Measurements from ENCODE around the gene FGG. TPM values are rescaled to one million over a fixed set of nuclear protein-coding genes. Genes with fewer than 3 reads are reported as not detected.

The FGG gene
- total and polyA plus RNA-seq, 2 of the 13 experiments (the other 11 are each of a cell fraction or from before 2014, with no cell fraction given) = 1,037 to 2,423 TPM

DNA sequence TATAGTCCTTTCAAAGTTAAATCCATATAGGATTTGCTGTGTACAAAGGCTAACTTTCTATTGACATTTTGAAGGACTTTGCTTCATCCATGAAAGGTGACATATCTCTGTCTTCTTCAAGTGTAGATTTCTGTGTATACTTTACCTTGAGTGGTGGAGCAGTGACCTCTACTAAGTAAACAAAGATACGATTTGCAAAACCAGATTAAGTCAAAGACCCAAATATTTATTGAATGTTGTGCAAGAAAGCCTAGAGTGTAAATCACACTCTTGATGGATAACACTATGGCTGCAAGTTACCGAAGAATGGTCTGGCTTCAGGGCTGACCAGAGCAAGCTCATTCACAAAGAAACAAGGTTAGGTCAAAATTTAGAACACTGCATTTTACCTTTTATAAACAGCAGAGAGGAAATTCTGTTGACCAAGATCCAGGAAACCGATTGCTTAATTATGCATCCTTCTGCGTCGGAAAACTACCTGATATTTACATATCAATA is 5.4 kb upstream of the FGG start (continued):
- TF ChIP-seq JDP2 (CRISPR knock-in tag; IDR thresholded peaks at IDR 0.05; ENCODE audit: borderline replicate concordance) = peak; percentile 79; the same call in 1 of the 2 replicates
- TF ChIP-seq PRDM10 (CRISPR knock-in tag; IDR thresholded peaks at IDR 0.05; ENCODE audit: low read depth) = peak; percentile 34; the same call in 1 of the 2 replicates
- TF ChIP-seq TSC22D2 (CRISPR knock-in tag; IDR thresholded peaks at IDR 0.05; ENCODE audit: borderline replicate concordance) = peak; percentile 88
- TF ChIP-seq PHF5A (CRISPR knock-in tag; IDR thresholded peaks at IDR 0.05; ENCODE audit: low read depth, unreplicated experiment) = peak; percentile 49
- TF ChIP-seq REXO4 (CRISPR knock-in tag; IDR thresholded peaks at IDR 0.05; ENCODE audit: borderline replicate concordance) = no peak
- peak; percentile 76 for TF ChIP-seq MIER2 (CRISPR knock-in tag; IDR thresholded peaks at IDR 0.05)
- peak; percentile 99 for TF ChIP-seq HNF1A (IDR thresholded peaks at IDR 0.05; ENCODE audit: low read depth)
- TF ChIP-seq HNF1A (CRISPR knock-in tag; IDR thresholded peaks at IDR 0.05; ENCODE audit: borderline replicate concordance) = peak; percentile 99
- TF ChIP-seq ZNF318 (CRISPR knock-in tag; IDR thresholded peaks at IDR 0.05) = no peak
- peak; percentile 99 for TF ChIP-seq ZBTB43 (CRISPR knock-in tag; conservative IDR thresholded peaks at IDR 0.05)

Measured in HepG2 (cell line).